BJ (cell line): Measurements from ENCODE around the gene CEACAM7. TPM values are rescaled to one million over a fixed set of nuclear protein-coding genes. Genes with fewer than 3 reads are reported as not detected.
"Not testable (repeated sequence)": the region's sequence is repeated elsewhere in the genome, so short reads cannot be mapped to it uniquely, and the experiment has no call there.

Experiments used
- CTCF ChIA-PET: fragments of 350-600 bp; formaldehyde crosslinking; extraction: SDS; loops from one replicate; lab custom pipeline; 2021; ENCODE audit warnings: antibody characterized with exemption, inconsistent platforms; lab: Yijun Ruan, JAX
- POLR2A ChIA-PET: fragments of 300-600 bp; sonication (Branson Sonifier 250); formaldehyde crosslinking; extraction: SDS; loops from one replicate; lab custom pipeline; 2021; ENCODE audit warnings: antibody characterized with exemption; lab: Charles Lee
- DNase-seq: peaks from one replicate; pipeline ENCODE4 v3.0.0-alpha.2; 2011; ENCODE audit warnings: low read depth
- H3K27me3 ChIP-seq: 2 replicates; pipeline ENCODE4 v1.6.0; 2011; ENCODE audit warnings: low read length; ENCODE audit not compliant: control insufficient read depth, insufficient read depth
- H3K36me3 ChIP-seq: 2 replicates; pipeline ENCODE4 v1.5.1; 2011; ENCODE audit warnings: low read length; ENCODE audit not compliant: control insufficient read depth, insufficient read depth
- H3K4me3 ChIP-seq: 2 replicates; pipeline ENCODE4 v1.5.1; 2011; ENCODE audit warnings: low read depth, mild to moderate bottlenecking, control low read depth, low read length
- polyA plus RNA-seq: library from polyadenylated mRNA; depleted of rRNA; stranded (reverse); fragments of >200 nt; gene quantifications from 2 replicates; pipeline ENCODE4 v1.2.3, GENCODE V29; 2011
- TF ChIP-seq, protein P1 (sequence below): IDR thresholded peaks from 2 replicates; pipeline ENCODE4 v1.5.1; 2011; ENCODE audit warnings: low read depth, mild to moderate bottlenecking, control low read depth, inconsistent platforms, low read length, moderate library complexity; ENCODE audit not compliant: insufficient read depth

The CEACAM7 gene
- polyA plus RNA-seq, 1 experiment = not detected

DNA sequence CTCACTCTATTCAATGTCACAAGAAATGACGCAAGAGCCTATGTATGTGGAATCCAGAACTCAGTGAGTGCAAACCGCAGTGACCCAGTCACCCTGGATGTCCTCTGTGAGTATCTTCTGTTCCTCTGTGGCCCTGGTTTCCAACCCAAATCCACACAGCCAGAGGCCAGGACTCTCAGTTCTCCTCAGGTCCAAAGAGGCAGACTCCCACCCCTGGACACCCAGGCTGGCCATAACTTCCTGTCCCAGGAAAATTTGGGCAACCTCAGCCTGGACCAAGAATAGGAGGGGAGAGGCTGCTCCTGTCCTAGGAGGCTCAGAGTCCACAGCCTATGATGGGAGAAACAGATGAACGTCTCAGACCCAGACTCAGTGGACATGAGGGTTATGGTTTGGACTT, 32.0 kb upstream of the CEACAM7 start:
- TF ChIP-seq, protein P1, sequence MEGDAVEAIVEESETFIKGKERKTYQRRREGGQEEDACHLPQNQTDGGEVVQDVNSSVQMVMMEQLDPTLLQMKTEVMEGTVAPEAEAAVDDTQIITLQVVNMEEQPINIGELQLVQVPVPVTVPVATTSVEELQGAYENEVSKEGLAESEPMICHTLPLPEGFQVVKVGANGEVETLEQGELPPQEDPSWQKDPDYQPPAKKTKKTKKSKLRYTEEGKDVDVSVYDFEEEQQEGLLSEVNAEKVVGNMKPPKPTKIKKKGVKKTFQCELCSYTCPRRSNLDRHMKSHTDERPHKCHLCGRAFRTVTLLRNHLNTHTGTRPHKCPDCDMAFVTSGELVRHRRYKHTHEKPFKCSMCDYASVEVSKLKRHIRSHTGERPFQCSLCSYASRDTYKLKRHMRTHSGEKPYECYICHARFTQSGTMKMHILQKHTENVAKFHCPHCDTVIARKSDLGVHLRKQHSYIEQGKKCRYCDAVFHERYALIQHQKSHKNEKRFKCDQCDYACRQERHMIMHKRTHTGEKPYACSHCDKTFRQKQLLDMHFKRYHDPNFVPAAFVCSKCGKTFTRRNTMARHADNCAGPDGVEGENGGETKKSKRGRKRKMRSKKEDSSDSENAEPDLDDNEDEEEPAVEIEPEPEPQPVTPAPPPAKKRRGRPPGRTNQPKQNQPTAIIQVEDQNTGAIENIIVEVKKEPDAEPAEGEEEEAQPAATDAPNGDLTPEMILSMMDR = no peak
- no peak for DNase-seq
- Histone ChIP-seq H3K4me3 (no peak overlapping the region), H3K36me3 (no peaks in the 10 kb centered on the region), H3K27me3 (no peaks in the 10 kb centered on the region)
- CTCF ChIA-PET = no interaction called here
- POLR2A ChIA-PET = no interaction called here

DNA sequence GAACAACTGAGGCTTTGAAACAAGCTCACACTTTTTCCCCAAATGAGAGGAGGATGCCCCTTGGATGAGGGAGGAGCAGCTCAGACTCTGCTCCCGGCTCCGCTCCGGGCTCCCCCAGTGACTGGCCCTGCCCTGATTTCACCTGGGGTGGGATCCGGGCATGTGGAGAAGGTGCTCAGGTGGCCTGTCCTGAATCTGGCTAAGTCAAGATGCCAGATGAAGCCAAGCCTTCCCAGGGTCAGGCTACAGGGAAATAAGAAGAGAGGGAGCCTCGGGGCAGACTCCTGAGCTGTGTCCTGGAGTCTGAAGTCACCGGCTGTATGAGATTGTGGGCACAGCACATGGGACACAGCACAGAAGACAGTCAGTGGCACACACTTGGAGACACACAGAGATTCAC, 30.7 kb upstream of the CEACAM7 start:
- POLR2A ChIA-PET = no interaction called here
- no peaks in the 10 kb centered on the region for H3K27me3 ChIP-seq
- TF ChIP-seq, protein P1 = no peak
- CTCF ChIA-PET = no interaction called here
- H3K36me3 ChIP-seq = no peaks in the 10 kb centered on the region
- DNase-seq = no peak
- no peak overlapping the region for H3K4me3 ChIP-seq

DNA sequence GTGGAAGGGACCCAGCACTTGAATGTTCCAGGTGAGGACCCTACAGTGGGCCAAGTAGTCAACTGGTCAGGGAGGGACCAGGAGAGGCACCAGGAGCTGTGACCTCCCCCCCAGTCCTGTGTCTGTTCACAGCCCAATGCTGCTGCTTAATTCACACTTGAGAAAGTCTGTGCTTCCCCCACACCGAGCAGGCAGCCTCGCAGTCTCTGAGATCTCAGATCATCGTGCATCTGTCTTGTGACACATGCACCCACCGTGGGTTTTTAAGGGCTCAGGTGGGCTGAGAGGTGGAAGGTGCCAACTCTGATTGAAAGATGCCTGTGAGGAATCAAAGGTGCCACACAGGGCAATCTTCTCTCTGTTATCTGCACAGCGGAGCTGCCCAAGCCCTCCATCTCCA, 26.5 kb upstream of the CEACAM7 start:
- H3K4me3 ChIP-seq = no peak overlapping the region
- H3K36me3 ChIP-seq = no peaks in the 10 kb centered on the region
- ChIA-PET POLR2A (no interaction called here), CTCF (no interaction called here)
- DNase-seq = no peak
- H3K27me3 ChIP-seq = no peaks in the 10 kb centered on the region
- TF ChIP-seq, protein P1 = no peak

DNA sequence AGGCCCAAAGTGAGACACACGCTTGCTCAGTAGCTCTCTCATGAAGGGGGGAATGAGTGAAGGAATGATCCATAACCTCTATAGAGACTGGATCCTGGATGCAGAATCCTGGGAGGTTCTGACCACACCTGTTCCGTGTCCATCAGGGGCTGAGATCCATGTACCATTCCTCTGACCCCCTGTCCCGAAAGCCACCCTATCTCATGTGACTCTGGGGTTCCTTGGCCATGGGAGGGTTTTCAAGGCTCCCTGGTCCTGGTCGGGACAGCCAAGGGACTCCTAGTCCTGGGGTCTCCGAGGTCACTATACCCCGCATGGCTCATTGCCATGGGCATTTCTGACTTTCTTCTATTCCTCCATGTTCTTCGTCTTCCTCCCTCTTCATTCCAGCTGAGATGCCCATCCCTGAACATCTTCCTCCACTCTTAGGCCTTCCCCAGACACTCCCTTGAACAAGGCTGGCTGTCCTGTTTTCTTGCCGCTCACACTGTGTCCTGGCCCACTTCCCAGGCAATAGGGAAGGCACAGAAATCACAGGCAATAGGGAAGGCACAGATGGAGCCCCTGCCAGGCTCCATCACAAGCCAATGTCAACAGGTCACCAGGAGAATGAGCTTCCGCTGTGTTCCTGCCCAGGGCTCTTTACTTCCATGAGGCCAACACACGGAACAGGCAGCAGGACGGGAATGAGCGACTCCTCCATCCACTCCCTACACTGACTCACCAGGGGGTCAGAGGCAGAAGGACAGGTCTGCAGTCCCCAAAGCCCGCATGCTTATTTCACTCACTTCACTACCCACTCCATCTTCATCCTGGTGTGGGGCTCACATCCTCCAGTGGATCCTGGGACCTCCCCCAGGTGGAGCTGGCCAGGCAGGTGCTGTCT, 23.5 kb upstream of the CEACAM7 start:
- Histone ChIP-seq H3K4me3 (no peak overlapping the region), H3K27me3 (no peaks in the 10 kb centered on the region), H3K36me3 (no peaks in the 10 kb centered on the region)
- TF ChIP-seq, protein P1 = no peak
- DNase-seq = no peak
- ChIA-PET CTCF (no interaction called here), POLR2A (no interaction called here)

DNA sequence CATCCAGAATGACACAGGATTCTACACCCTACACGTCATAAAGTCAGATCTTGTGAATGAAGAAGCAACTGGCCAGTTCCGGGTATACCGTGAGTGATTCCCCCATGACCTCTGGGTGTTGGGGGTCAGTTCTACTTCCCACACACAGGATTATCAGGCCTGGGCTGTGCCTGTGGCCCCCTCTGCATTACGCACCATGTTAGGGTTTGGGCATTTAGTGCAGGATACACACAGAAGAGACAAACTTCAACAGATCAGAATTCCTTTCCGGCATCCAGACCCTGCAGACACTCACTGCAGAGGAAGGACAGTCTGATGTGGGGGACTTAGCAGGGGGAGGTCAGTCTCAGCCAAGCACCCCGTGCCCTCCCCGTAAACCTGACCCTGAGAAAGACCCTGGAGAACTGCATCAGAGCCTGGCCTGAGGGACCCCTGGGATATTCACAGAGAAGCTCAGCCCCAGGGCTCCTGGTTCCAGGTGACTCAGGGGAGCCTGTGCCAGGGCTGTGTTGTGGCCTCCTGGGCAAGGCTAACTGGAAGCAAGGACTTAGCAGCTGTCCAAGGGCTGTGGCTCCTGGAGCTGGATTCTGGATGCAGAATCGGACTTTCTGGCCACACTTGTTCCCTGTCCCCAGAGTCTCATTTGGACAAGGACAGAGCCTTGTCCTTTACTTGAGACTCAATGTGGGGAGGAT, 22.0 kb upstream of the CEACAM7 start:
- TF ChIP-seq, protein P1 = no peak
- POLR2A ChIA-PET = no interaction called here
- DNase-seq = no peak
- Histone ChIP-seq H3K27me3 (no peaks in the 10 kb centered on the region), H3K4me3 (no peak overlapping the region), H3K36me3 (no peaks in the 10 kb centered on the region)
- CTCF ChIA-PET = no interaction called here

DNA sequence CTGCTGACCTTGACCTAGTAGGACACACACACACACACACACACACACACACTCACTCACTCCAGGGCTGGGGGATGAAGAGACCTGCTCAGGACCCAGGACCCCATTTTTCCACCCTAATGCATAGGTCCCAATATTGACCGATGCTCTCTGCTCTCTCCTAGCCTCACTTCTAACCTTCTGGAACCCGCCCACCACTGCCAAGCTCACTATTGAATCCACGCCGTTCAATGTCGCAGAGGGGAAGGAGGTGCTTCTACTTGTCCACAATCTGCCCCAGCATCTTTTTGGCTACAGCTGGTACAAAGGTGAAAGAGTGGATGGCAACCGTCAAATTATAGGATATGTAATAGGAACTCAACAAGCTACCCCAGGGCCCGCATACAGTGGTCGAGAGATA, 21.4 kb upstream of the CEACAM7 start:
- CTCF ChIA-PET, H3K36me3 ChIP-seq, H3K27me3 ChIP-seq, DNase-seq, POLR2A ChIA-PET, H3K4me3 ChIP-seq: not testable (repeated sequence)
